Stimulated activated CD4-positive, alpha-beta T cell treated with anti-CD3 and anti-CD28 coated beads, Interleukin-2, amount 100 ng/mL, for 4 hours (primary cell): ENCODE results near the gene FNBP1.
"Not testable (repeated sequence)": the region's sequence is repeated elsewhere in the genome, so short reads cannot be mapped to it uniquely, and the experiment has no call there.

ENCODE experiments used
- DNase-seq: peaks from one replicate; pipeline ENCODE4 v3.0.0-alpha.2; 2020; ENCODE audit warnings: low read depth

Gene FNBP1

DNA sequence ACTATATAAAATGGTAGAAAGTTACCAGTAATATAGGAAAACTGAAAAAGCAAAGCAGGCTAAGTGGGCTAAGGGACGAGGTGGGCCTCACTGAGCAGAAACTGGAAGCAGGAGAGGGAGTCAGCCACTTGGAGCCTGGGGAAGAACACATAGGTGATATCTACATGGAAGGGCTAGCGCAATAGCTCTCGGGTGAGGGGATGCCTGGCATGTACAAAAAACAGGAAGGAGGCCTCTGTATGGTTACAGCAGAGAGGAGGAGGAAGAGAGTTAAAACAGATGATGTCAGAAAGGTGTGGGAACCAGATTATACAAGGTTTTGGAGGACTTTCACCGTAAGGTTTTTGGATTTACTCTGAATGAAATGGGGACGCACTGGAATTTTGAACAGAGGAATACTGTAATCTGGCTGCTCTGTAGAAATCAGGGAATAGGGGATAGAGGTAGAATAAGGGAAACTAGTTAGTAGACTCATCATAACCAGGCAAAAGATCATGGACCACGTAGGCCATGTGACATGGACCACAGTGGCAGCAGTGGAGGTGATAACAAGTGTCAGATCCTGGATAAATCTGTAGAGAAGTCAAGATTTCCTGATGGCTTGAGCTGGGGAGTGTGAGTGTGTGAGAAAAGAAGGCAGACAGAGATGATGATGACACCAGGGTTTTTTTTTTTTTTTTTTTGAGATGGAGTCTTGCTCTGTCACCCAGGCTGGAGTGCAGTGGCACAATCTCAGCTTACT, 52.5 kb downstream of the FNBP1 start:
- DNase-seq: no peak

DNA sequence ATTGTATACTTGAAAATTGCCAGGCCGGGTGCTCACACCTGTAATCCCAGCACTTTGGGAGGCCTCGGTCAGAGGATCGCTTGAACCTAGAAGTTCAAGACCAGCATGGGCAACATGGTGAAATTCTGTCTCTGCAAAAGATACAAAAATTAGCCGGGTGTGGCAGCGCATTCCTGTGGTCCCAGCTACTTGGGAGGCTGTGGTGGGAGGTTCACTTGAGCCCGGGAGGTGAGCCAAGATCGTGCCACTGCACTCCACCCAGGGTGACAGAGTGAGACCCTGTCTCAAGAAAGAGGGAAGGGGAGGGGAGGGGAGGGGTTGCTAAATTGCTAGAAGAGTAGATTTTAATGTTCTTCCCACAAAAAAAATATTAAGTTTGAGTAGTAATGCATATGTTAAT, 53.2 kb downstream of the FNBP1 start:
- no peak for DNase-seq

- DNase-seq: no peak
Measured at GRCh38 chr9:129989362-129989708, 53.7 kb downstream of the FNBP1 start.

DNA sequence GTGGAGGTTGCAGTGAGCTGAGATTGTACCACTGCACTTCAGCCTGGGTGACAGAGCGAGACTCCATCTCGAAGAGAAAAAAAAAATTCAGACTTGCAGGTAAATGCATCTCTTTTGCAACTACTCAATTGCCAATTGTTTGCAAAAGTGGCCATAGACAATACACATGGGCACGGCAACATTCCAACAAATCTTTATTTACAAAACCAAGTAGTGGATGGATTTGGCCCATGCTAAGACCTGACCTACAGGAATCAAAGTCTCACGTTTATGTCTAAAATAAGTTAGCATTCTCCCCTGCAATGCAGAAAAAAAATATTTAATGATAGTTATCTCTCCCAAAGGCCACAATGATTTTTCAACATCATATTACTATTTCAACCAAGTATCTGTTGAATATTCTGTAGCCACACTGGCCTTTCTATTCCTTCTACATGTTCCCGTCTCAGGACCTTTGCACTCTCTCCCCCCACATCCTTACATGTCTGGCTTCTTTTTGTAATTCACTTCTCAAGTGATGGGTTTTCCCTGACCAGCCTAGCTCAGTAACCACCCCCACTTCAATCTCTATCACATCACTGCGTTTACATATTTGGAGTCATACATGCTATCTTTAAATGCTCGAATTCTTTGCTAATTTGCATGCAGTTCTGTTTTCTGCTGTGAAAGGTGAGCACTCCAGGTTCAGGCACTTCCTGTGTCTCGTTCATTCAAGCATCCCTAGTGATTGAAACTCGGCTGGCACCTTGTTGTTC, 54.2 kb downstream of the FNBP1 start:
- DNase-seq: no peak

DNA sequence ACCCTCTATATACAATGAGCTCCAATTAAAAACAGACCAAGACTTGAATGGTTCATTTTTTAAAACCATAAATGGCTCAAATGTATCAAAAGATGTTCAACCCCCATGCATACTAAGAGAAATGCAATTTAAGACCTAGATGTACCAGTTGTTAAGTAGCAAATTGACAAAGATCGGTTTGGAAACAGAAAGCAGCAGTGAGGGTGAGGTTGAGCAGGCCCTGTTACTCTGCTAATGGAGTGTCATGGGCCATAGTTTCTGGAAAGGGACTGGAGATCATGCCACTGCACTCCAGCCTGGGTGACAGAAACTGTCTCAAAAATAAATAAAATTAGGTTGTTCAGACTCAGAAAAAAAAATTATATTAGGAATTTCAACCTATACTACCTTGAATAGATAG, 55.0 kb downstream of the FNBP1 start:
- DNase-seq: no peak

GRCh38 chr9:129987047-129987446, 55.9 kb downstream of the FNBP1 start:
- no peak for DNase-seq

GRCh38 chr9:129984589-129984988, 58.4 kb downstream of the FNBP1 start:
- not testable (repeated sequence) for DNase-seq

GRCh38 chr9:129983891-129984290, 59.1 kb downstream of the FNBP1 start:
- DNase-seq: no peak

DNA sequence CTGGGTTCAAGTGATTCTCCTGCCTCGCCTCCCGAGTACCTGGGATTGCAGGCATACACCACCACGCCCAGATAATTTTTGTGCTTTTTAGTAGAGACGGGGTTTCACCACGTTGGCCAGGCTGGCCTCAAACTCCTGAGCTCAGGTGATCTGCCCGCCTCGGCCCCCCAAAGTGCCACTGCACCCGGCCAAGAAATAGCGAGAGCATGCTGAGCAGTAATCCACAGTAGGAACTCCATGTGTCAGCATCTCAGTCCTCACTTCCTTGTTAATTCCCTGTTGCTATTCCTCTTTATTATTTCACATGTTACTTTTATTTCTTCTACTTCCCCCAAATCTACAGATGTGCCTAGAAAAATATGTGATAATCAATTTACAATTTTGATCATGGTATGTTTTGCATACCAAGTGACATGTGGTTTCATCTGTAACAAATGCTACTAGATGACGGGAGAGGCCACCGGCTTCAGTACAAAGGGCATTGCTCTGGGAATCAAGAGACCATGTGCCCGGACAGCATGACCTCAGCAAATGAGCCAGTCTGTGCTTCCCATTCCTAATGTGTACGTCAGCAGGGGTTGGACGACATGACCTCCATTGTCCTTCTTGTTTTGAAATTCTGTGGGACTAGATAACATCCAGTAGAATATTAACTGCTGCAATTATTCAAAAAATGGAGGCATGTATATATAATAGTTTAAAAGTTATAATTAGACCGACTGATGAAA, 61.6 kb downstream of the FNBP1 start:
- DNase-seq: no peak

- not testable (repeated sequence) for DNase-seq
Measured at GRCh38 chr9:129980224-129980623, 62.8 kb downstream of the FNBP1 start.

DNA sequence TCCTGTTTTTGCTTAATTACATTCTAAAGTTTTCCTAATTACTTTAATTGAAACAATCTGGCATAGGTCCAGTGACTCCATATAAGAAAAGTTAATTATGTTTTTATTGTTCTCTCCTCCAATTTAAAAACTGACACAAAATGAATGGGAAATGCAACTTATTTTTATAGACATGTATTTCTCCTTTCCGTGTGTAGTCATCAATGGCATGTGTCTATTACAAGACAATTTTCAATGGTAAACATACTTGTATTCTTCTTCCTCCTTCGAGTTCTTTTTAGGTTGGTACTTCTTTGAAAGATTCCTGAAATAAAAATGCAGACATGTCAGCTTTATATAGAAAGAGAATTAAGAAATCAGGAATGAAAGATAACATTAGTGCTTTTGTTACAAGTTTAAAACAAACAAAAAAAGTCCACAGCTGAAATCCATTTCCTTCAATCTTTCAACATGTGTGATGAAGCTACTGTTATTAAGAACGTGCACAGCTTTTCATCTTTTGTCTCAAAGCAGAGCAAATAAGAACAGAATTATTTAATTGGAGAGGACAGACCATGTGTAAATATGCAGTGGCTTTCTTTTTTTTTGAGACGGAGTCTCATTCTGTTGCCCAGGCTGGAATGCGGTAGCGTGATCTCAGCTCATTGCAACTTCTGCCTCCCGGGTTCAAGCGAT, 63.8 kb downstream of the FNBP1 start:
- no peak for DNase-seq

DNA sequence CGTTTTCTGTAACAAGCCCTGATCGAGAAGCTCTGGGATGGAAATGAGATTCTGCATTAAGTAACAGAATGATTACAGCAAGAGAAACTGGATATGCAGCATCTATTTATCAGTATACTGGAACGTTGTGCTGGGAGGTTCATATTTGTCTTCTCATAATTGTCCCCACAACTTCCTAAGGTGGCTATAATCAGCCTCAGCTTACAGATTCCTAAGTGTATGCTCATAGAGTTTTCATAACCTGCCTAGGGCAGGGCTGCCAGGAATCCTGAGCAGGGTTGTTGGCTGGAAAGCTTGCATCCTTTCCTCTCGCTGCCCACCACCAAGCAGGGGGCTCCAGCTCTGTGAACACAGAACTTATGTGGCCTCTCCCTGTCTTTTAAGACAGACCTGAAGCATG, 70.2 kb downstream of the FNBP1 start:
- DNase-seq: no peak

- DNase-seq: no peak
Measured at GRCh38 chr9:129968690-129969485, 74.1 kb downstream of the FNBP1 start.

DNA sequence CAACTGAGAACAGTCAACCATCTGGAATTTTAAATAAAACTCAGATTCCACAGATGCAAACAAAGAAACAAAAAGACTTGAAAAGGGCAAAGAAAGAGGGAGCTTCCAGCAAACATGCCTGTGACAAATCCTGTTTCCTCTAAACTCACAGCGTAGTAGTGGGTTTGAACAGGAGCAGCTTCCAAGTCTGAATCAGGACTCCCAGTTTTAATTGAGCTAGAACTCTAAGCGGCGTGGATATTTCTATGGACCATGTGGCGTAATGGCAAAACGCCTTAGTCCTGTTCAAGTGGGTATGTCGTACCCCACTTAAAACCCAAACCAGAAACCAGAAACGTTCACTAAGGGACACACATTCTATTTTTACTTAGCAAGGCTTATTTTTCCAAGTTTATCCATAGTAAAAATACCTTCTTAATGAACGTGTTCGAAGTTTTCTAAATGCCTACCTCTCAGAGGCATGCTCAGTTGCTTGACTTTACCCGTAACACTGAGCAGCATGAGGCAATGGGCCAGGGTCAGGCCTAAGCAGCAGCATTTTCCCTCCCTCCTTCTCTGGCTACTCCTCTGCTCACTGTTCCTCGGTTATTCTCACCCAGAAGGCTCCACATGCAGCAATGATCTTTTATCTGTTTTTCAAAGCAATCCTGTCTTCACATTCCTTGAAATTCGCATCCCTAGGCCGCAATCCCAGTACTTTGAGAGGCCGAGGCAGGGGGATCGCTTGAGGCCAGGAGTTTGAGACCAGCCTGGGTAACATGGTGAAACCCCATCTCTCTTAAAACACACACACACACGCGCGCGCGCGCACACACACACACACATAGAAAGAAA, 77.9 kb downstream of the FNBP1 start:
- no peak for DNase-seq

DNA sequence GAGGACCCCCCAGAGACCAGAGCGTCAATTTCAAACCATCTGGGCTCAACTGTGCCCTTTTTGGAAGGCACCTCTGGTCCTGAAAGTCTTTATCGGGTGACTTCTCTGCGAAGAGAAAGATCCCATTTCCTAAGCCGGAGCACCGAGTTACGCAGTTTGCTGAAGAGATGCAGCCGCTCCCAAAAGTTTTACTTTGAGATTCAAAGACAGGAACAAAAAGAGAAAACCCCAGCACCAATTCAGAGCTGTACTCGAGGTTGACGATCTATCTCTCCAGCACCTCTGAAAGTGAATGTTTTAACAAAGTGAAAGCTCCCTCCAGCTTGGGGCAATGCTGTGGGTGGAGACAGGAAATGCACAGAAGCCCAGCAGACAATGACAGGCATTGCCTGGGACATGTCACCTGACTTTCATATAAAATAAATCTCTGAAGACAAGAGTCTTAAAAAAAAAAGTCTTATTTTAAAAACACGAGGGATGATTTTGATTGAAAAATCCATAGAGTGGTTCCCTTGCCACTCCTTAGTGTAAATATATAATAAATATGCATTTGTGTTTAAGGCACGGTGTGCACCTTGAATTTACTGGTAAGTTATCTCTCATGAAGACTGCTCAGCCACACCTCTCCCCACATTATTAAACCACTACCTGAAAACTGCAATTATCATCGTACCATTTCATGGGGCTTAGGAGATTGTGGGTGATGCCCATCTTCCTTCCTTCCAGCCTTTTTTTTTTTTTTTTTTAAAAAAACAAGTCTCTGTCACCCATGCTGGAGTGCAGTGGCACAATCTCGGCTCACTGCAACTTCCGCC, 79.9 kb downstream of the FNBP1 start:
- peak; percentile 69 for DNase-seq

DNA sequence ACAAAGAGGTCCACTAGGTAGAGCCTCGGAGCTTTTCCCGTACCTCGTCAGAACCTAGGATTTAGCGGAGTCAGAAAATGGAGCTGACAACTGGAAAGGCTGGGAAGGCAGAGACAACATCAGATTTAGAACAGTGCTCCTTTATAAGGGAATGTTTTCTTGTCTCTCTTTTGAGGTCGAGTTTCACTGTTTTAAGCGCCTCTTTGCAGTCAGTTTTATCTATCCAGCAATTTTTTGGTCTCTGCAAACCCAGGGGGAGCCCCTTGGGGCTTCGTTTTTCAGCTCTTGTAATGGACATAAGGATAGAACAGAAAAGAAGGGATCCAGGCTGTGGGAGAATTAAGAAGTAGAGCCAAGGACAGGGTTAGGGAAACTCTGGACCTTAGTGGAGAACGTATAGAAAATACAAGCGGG, 80.5 kb downstream of the FNBP1 start:
- no peak for DNase-seq

DNA sequence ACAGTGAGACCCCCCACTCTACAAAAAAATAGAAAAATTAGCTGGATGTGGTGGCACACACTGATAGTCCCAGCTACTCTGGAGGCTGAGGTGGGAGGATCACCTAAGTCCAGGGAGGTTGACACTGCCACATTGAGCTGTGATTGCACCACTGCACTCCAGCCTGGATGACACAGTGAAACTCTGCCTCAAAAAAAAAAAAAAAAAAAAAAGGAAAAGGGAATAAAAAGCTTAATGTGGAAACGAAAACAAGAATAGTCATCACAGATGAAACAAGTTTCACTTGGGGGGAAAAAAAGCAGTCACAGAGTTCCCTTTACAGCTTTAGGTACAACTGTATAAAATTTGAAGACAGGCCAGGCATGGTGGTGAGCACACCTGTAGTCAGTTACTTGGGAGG, 84.2 kb downstream of the FNBP1 start:
- DNase-seq: no peak

DNA sequence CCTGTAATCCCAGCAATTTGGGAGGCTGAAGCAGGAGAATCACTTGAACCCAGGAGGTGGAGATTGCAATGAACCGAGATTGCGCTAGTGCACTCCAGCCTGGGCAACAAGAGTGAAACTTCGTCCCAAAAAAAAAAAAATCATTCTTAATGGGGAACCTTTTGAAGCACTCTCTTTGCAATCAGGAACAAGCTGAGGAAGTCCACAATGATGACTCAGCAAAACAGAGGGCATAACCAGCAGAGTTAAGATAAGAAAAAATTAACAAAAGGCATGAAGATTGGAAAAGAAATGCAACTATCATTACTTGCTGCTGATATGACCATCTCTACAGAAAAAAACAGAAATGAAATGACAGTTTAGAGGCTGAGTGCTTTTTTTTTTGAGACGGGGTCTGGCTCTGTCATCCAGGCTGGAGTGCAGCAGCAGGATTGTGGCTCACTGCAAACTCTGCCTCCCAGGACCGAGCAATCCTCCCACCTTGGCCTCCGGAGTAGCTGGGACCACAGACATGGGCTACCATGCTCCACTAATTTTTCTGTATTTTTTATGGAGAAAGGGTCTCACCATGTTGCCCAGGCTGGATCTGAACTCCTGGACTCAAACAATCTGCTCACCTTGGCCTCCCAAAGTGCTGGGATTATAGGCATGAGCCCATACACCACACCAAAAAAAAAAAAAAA, 88.0 kb downstream of the FNBP1 start:
- DNase-seq: no peak

DNA sequence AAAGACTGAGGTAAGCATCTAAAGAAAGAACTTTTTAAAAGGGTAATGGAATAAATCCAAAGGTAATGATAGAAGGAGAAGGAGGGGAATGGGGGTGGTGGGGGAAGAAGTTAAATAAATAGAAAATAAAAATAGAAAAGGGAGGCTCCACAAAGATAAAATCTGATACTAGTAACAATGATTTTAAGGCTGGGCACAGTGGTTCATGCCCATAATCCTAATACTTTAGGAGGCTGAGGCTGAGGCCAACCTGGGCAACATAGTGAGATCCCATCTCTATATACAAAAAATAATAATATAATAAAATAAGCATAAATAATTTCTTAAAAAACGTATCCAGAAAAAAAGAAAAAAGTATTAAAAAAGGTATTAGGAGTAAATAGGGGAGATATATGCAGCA, 89.3 kb downstream of the FNBP1 start:
- no peak for DNase-seq
